PC-9 (cell line): ENCODE data around the gene CELF2. TPM values are rescaled to one million over a fixed set of nuclear protein-coding genes. Genes with fewer than 3 reads are reported as not detected.

ENCODE experiments used
- BruUV-seq: library from RNA; stranded (reverse); fragments of 400-500 nt; replicated peaks from 2 replicates; lab custom pipeline; 2021; lab: Mats Ljungman, UMichigan
- CTCF ChIA-PET: fragments of 300-600 bp; sonication (Branson Sonifier 250); formaldehyde crosslinking; loops from one replicate; lab custom pipeline; 2022; ENCODE audit warnings: antibody characterized with exemption; lab: Charles Lee
- POLR2A ChIA-PET: fragments of 300-600 bp; sonication (Branson Sonifier 250); formaldehyde crosslinking; loops from one replicate; lab custom pipeline; 2022; ENCODE audit warnings: antibody characterized with exemption; ENCODE audit not compliant: unreplicated experiment; lab: Charles Lee
- DNase-seq, 2 experiments: peaks; one replicate each; pipeline versions ENCODE4 v3.0.0 to v3.0.0-alpha.2; 2015 to 2022; ENCODE audit warnings: mixed read lengths in 1 of 2
- H2AFZ ChIP-seq: fragments of 200-600 bp; sonication (generic); 2 replicates; pipeline ENCODE4 v1.8.1; 2017; ENCODE audit warnings: antibody characterized with exemption
- H3F3A ChIP-seq: fragments of 200-600 bp; sonication (generic); 2 replicates; pipeline ENCODE4 v1.8.1; 2017; ENCODE audit warnings: antibody characterized with exemption, mild to moderate bottlenecking, low read depth; ENCODE audit not compliant: insufficient read depth
- H3K27ac ChIP-seq: fragments of 200-600 bp; sonication (generic); 2 replicates; pipeline ENCODE4 v1.6.1; 2016; ENCODE audit warnings: mixed run types
- H3K27me3 ChIP-seq: fragments of 200-600 bp; sonication (generic); 2 replicates; pipeline ENCODE4 v1.6.1; 2016; ENCODE audit warnings: low read depth, mixed run types; ENCODE audit not compliant: insufficient read depth
- H3K36me3 ChIP-seq: fragments of 200-600 bp; sonication (generic); 2 replicates; pipeline ENCODE4 v1.6.1; 2016; ENCODE audit warnings: low read depth, mixed run types
- H3K4me1 ChIP-seq: fragments of 200-600 bp; sonication (generic); replicated peaks from 2 replicates; pipeline ENCODE4 v1.6.1; 2016; ENCODE audit warnings: mixed run types; ENCODE audit not compliant: insufficient read depth
- H3K4me2 ChIP-seq: fragments of 200-600 bp; sonication (generic); 2 replicates; pipeline ENCODE4 v1.6.1; 2017; ENCODE audit warnings: mixed run types
- H3K4me3 ChIP-seq: fragments of 200-600 bp; sonication (generic); 2 replicates; pipeline ENCODE4 v1.6.1; 2016; ENCODE audit warnings: mixed run types
- H3K79me2 ChIP-seq: fragments of 200-600 bp; sonication (generic); 2 replicates; pipeline ENCODE4 v1.6.1; 2017; ENCODE audit warnings: low read depth, mixed run types
- H3K9me2 ChIP-seq: fragments of 200-600 bp; sonication (generic); 2 replicates; pipeline ENCODE4 v1.8.1; 2017; ENCODE audit warnings: mild to moderate bottlenecking; ENCODE audit not compliant: insufficient read depth
- H3K9me3 ChIP-seq: fragments of 200-600 bp; sonication (generic); 2 replicates; pipeline ENCODE4 v1.8.1; 2016; ENCODE audit warnings: low read depth; ENCODE audit not compliant: insufficient read depth
- H4K20me1 ChIP-seq: fragments of 200-600 bp; sonication (generic); 2 replicates; pipeline ENCODE4 v1.8.1; 2017; ENCODE audit not compliant: insufficient read depth
- CTCF ChIP-seq: fragments of 200-600 bp; sonication (generic); conservative IDR thresholded peaks from 2 replicates; pipeline ENCODE4 v1.6.1; 2017; ENCODE audit warnings: mixed run types, antibody characterized with exemption, mild to moderate bottlenecking, moderate library complexity
- EZH2 ChIP-seq: fragments of 200-600 bp; sonication (generic); IDR thresholded peaks from 2 replicates; pipeline ENCODE4 v1.8.0; 2017; ENCODE audit warnings: antibody characterized with exemption, low read depth
- intact Hi-C: fragments of 100-400 bp; cut with micrococcal nuclease; formaldehyde crosslinking; loops from one replicate; pipeline ENCODE4 v1.10.0; 2022; ENCODE audit not compliant: unreplicated experiment
- total RNA-seq: library from RNA; stranded (reverse); gene quantifications from 2 replicates; pipeline ENCODE4 v1.2.3, GENCODE V29; 2021

Gene CELF2
- total RNA-seq, 1 experiment from 2014 or later: not detected

- H3F3A ChIP-seq: no peaks in the 10 kb centered on the region
- POLR2A ChIA-PET: no interaction called here
- no peaks in the 10 kb centered on the region for H3K36me3 ChIP-seq
- no peak overlapping the region for H3K4me3 ChIP-seq
- H2AFZ ChIP-seq: no peak overlapping the region
- H3K9me2 ChIP-seq: no peaks in the 10 kb centered on the region
- DNase-seq: no peak
- peaks cover 17% of the 10 kb centered on the region for H3K27me3 ChIP-seq
- no peak for TF ChIP-seq CTCF
- no peak for TF ChIP-seq EZH2
- H4K20me1 ChIP-seq: no peaks in the 10 kb centered on the region
- no peaks in the 10 kb centered on the region for H3K79me2 ChIP-seq
- intact Hi-C loops: no loop called here
- CTCF ChIA-PET: no interaction called here
- no peak overlapping the region for H3K4me2 ChIP-seq
- H3K4me1 ChIP-seq: no peaks in the 10 kb centered on the region
- no TSS peak for BruUV-seq
- H3K27ac ChIP-seq: no peak overlapping the region
- no peaks in the 10 kb centered on the region for H3K9me3 ChIP-seq
Measured at GRCh38 chr10:11358923-11359575, 341.4 kb downstream of the CELF2 start.

DNA sequence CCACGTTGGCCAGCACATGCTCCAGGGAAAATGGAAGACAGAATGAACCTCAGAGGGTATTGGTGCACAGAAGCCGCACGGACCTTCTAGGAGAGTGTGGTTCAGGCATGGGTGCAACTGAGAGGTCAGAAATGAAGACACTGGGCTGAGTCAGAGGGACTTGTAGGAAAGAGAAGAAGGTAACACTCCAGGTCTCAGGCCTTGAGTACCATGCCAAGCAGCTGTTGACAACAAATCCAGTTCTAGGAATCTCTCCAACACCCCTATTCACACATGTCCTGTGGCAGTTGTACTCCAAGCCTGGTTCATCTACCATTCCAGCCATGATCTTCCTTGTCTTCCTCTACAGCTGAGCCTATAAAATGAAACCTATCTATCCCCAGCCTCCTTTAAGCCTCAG lies 342.2 kb downstream of the CELF2 start:
- CTCF ChIA-PET: no interaction called here

DNA sequence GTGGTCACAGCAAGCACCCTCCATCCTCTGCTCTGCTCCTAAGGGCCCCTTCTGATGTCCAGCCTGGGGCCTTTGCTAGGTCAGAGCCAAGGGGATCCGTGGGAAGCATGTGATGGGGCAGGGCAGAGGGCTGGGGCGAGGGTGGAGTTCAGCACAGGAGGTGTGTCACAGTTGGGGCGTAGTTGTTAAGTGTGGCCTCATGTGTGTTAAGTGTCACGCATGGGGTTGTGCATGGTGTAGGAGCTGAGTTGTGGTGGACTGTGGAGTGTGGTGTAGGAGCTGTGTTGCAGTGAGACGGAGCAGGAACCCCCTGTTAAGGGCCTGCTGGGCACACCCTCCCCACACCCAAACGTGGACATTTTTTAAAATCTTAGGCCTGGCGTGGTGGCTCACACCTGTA lies 345.8 kb downstream of the CELF2 start:
- BruUV-seq: no TSS peak
- Histone ChIP-seq H2AFZ (no peak overlapping the region), H3K9me3 (no peaks in the 10 kb centered on the region), H3K27me3 (peaks cover 13% of the 10 kb centered on the region), H3K4me1 (no peaks in the 10 kb centered on the region), H3K27ac (no peak overlapping the region), H4K20me1 (no peaks in the 10 kb centered on the region), H3K79me2 (no peaks in the 10 kb centered on the region), H3K36me3 (no peaks in the 10 kb centered on the region), H3K4me3 (no peak overlapping the region), H3K9me2 (no peaks in the 10 kb centered on the region), H3K4me2 (no peak overlapping the region), H3F3A (no peaks in the 10 kb centered on the region)
- intact Hi-C loops: no loop called here
- CTCF ChIA-PET: no interaction called here
- TF ChIP-seq EZH2 (no peak), CTCF (no peak)
- POLR2A ChIA-PET: no interaction called here
- no peak for DNase-seq

More for the DNA sequence above, 342.2 kb downstream of the CELF2 start:
- Histone ChIP-seq H3K4me1 (no peaks in the 10 kb centered on the region), H4K20me1 (no peaks in the 10 kb centered on the region), H3K27me3 (peaks cover 17% of the 10 kb centered on the region), H3K4me2 (no peak overlapping the region), H3K9me2 (no peaks in the 10 kb centered on the region), H3K27ac (no peak overlapping the region), H3K4me3 (no peak overlapping the region), H3K36me3 (no peaks in the 10 kb centered on the region), H2AFZ (no peak overlapping the region), H3K79me2 (no peaks in the 10 kb centered on the region), H3K9me3 (no peaks in the 10 kb centered on the region), H3F3A (no peaks in the 10 kb centered on the region)
- POLR2A ChIA-PET: no interaction called here
- no peak for DNase-seq
- BruUV-seq: no TSS peak
- intact Hi-C loops: no loop called here
- no peak for TF ChIP-seq EZH2
- no peak for TF ChIP-seq CTCF
